CD4-positive, alpha-beta T cell treated with Interleukin-12 subunit alpha and Interleukin-12 subunit beta, for 1 hour (primary cell): Measurements from ENCODE around the gene MEX3A.
A peak's percentile ranks its signal among the peaks of the same experiment; 100 is the strongest.
"Not testable (repeated sequence)": the region's sequence is repeated elsewhere in the genome, so short reads cannot be mapped to it uniquely, and the experiment has no call there.

Experiments used
- DNase-seq: peaks from one replicate; pipeline ENCODE4 v3.0.0-alpha.2; 2020

The MEX3A gene

GRCh38 chr1:156082309-156083091 lies at the start of gene MEX3A:
Gene MEX3A (minus strand): TSS chr1:156082465. CDS start chr1:156081998, 467 bp downstream.
- peak; percentile 67 for DNase-seq

GRCh38 chr1:156130578-156130942 lies 48.3 kb upstream of the MEX3A start:
- no peak for DNase-seq

- peak; percentile 81 for DNase-seq
Measured at GRCh38 chr1:156129687-156130577, 47.7 kb upstream of the MEX3A start.

- peak; percentile 20 for DNase-seq
Measured at GRCh38 chr1:156128654-156129597, 46.7 kb upstream of the MEX3A start.

- peak; percentile 17 for DNase-seq
Measured at GRCh38 chr1:156128308-156128653, 46.0 kb upstream of the MEX3A start.

GRCh38 chr1:156126630-156127534 lies 44.6 kb upstream of the MEX3A start:
- DNase-seq = peak; percentile 89

- peak; percentile 79 for DNase-seq
Measured at GRCh38 chr1:156126043-156126629, 43.9 kb upstream of the MEX3A start.

GRCh38 chr1:156125544-156125943 lies 43.3 kb upstream of the MEX3A start:
- peak; percentile 28 for DNase-seq

GRCh38 chr1:156124557-156125483 lies 42.6 kb upstream of the MEX3A start:
- DNase-seq = peak; percentile 70

- DNase-seq = peak; percentile 66
Measured at GRCh38 chr1:156123356-156124196, 41.3 kb upstream of the MEX3A start.

- DNase-seq = peak; percentile 34
Measured at GRCh38 chr1:156122519-156123355, 40.5 kb upstream of the MEX3A start.

- DNase-seq = no peak
Measured at GRCh38 chr1:156122086-156122485, 39.8 kb upstream of the MEX3A start.

GRCh38 chr1:156121457-156121856 lies 39.2 kb upstream of the MEX3A start:
- DNase-seq = peak; percentile 24

GRCh38 chr1:156121005-156121404 lies 38.7 kb upstream of the MEX3A start:
- not testable (repeated sequence) for DNase-seq

GRCh38 chr1:156120318-156120717 lies 38.1 kb upstream of the MEX3A start:
- DNase-seq = no peak

GRCh38 chr1:156119503-156120209 lies 37.4 kb upstream of the MEX3A start:
- DNase-seq = peak; percentile 49

- DNase-seq = peak; percentile 26
Measured at GRCh38 chr1:156118177-156118868, 36.1 kb upstream of the MEX3A start.
